HL-60 (cell line): Measurements from ENCODE around the gene LSM10.

Experiments used
- POLR2AphosphoS5 ChIP-seq: IDR thresholded peaks from 2 replicates; pipeline ENCODE4 v1.6.1; 2012; ENCODE audit warnings: low read depth
- SPI1 ChIP-seq: IDR thresholded peaks from 2 replicates; pipeline ENCODE4 v1.6.1; 2012; ENCODE audit warnings: low read depth, mild to moderate bottlenecking, borderline replicate concordance

DNA sequence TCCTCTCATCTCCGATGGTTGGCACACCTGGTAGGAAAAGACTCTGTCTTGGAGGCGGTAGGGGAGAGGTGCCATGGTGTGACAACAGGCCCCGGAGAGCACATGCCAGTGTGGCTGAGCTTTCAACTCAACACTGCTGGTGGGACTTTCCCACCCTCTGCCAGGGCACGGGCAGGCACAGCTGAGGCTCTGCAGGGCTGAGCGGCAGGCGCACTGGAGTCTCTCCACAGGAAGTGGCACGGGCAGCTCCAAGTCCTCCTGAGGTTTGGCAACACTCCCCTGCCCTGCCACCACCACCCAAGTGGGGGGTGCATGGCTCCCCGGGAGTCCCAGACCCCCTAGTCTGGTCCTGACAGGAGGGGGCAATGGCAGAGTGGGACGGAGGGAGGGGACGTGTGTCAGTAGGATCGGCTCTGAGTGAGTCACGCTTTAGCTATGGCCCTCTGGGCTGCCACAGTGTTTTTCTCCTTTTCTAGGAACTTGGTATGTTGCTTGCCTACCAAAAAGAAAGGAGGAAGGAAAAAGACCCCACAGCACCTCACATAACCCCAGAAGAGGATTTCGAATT is 47.0 kb downstream of the LSM10 start:
- TF ChIP-seq SPI1 (no peak), POLR2AphosphoS5 (no peak)
